Right lobe of liver (tissue), 4 donors: ENCODE data around the gene PDIK1L.

Experiments
- POLR2A ChIP-seq: fragments of 450-650 bp; IDR thresholded peaks from one replicate; pipeline ENCODE4 v1.6.1; 2017; ENCODE audit warnings: antibody characterized with exemption, mild to moderate bottlenecking
- TF ChIP-seq, protein P1 (sequence below), 4 donors: fragments of 200-600 bp in 3 of 4; fragments of 450-650 bp in 1 of 4; IDR thresholded peaks; one replicate each; pipeline versions ENCODE4 v1.5.1 to v1.8.0; 2016 to 2022; ENCODE audit warnings: antibody characterized with exemption in 4 of 4, mild to moderate bottlenecking in 2 of 4
- donor health status: DM: no; HTN: no; CAD: no.
- donor health status: DM: no; HTN: no; CAD: no.
- donor health status: DM: no; HTN: yes; CAD: no.

DNA sequence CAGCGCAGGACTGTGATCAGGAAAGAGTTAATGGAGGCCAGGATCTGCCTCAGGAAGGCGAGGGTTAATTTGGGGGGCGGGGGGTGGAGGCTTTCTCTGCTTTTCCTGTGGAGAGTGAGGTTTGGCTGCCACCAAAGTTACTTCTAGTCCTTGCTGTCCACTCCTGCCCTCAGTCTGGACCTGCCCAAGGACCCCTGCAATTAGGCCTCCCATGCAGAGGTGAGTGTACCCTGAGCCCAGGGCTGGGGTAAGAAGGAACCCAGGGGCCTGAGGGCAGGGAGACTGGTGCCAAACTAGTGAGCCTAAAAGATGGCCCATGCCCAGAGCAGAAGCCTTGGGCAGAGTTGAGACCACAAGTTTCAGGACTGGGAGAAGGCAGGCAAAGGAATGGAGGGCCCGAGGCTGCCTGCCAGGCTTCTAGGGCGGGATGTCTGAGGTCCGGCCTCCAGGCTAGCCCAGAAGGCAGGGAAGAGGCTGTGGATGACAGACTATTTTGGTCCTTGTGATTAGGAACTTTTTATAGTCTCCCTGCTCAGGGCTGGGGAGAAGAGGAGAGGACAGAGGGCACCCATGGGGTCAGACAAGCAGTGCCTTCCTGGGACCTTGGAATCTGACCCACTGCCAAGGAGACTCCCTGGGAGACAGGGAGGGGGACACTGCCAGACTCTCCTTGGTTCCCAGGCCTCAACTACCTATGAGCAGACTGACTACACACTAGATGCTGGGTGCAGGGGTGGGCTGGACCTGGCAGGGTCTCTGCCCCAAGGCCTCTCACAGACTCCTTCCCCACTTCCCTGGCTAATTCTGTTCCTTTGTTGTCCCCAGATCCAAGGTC, 47.5 kb downstream of the PDIK1L start, which contains the start of gene FAM110D:
- TF ChIP-seq POLR2A, result no peak
- TF ChIP-seq, protein P1, sequence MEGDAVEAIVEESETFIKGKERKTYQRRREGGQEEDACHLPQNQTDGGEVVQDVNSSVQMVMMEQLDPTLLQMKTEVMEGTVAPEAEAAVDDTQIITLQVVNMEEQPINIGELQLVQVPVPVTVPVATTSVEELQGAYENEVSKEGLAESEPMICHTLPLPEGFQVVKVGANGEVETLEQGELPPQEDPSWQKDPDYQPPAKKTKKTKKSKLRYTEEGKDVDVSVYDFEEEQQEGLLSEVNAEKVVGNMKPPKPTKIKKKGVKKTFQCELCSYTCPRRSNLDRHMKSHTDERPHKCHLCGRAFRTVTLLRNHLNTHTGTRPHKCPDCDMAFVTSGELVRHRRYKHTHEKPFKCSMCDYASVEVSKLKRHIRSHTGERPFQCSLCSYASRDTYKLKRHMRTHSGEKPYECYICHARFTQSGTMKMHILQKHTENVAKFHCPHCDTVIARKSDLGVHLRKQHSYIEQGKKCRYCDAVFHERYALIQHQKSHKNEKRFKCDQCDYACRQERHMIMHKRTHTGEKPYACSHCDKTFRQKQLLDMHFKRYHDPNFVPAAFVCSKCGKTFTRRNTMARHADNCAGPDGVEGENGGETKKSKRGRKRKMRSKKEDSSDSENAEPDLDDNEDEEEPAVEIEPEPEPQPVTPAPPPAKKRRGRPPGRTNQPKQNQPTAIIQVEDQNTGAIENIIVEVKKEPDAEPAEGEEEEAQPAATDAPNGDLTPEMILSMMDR (IDR thresholded peaks at IDR 0.05), result no peak
